Stomach (tissue), 9 donors: ENCODE measurements around the gene VSIG10L. TPM values are rescaled to one million over a fixed set of nuclear protein-coding genes. Genes with fewer than 3 reads are reported as not detected.

Experiments used
- DNase-seq, 2 donors: peaks; one replicate each; pipeline versions ENCODE4 v3.0.0 to v3.0.0-alpha.2; 2013 to 2019
- H3K27ac ChIP-seq, 5 donors: fragments of 200-600 bp in 4 of 5; sonication (generic) in 4 of 5; one replicate each; pipeline ENCODE4 v1.5.1; 2013 to 2019; ENCODE audit warnings: mild to moderate bottlenecking in 1 of 5, moderate library complexity in 1 of 5
- H3K27me3 ChIP-seq, 3 donors: fragments of 200-600 bp; sonication (generic); one replicate each; pipeline ENCODE4 v1.5.1; 2017 to 2019; ENCODE audit warnings: mixed run types in 1 of 3
- H3K36me3 ChIP-seq, 4 donors: fragments of 200-600 bp; sonication (generic); 1 replicate in 3 of 4; 2 replicates in 1 of 4; pipeline ENCODE4 v1.5.1; 2016 to 2019
- H3K4me1 ChIP-seq, 4 donors: fragments of 200-600 bp; sonication (generic); one replicate each; pipeline ENCODE4 v1.5.1; 2016 to 2019
- H3K4me3 ChIP-seq, 4 donors: fragments of 200-600 bp; sonication (generic) in 3 of 4; one replicate each; pipeline ENCODE4 v1.5.1; 2016 to 2019; ENCODE audit warnings: mild to moderate bottlenecking in 1 of 4
- H3K9me3 ChIP-seq, 4 donors: fragments of 200-600 bp; sonication (generic); one replicate each; pipeline ENCODE4 v1.5.1; 2016 to 2019
- CTCF ChIP-seq, 7 experiments: fragments of 450-650 bp in 4 of 7; fragments of 200-600 bp in 3 of 7; sonication (generic) in 3 of 7; IDR thresholded peaks; one replicate each; pipeline ENCODE4 v1.5.1; 2016 to 2019; ENCODE audit warnings: antibody characterized with exemption in 7 of 7, control low read depth in 2 of 7, mild to moderate bottlenecking in 1 of 7
- EP300 ChIP-seq: sonication (generic); formaldehyde crosslinking; IDR thresholded peaks from one replicate; pipeline ENCODE4 v1.6.1; 2017; ENCODE audit warnings: antibody characterized with exemption
- POLR2A ChIP-seq, 4 donors: fragments of 450-650 bp; IDR thresholded peaks; one replicate each; pipeline ENCODE4 v1.6.1; 2016; ENCODE audit warnings: antibody characterized with exemption in 4 of 4, control low read depth in 2 of 4, mild to moderate bottlenecking in 1 of 4, moderate library complexity in 1 of 4
- POLR2AphosphoS5 ChIP-seq, 3 donors: sonication (generic); formaldehyde crosslinking; IDR thresholded peaks; one replicate each; pipeline ENCODE4 v1.6.1; 2016; ENCODE audit warnings: antibody characterized with exemption in 3 of 3
- WGBS, 5 donors: extraction: QIAGEN DNeasy Blood & Tissue Kit in 3 of 5; methylation state at CpG; one replicate each; pipeline versions ENCODE4 v1.1.5 to v1.1.7; 2013 to 2018; 5-methylcytosine and 5-hydroxymethylcytosine counted together
- intact Hi-C: fragments of 100-400 bp; cut with DNase I; formaldehyde crosslinking; loops from one replicate; pipeline ENCODE4 v1.15.1; 2023; ENCODE audit warnings: low total_unique reads
- polyA plus RNA-seq, 3 donors: library from polyadenylated mRNA; stranded (reverse); fragments of 200-250 nt; gene quantifications; one replicate each; pipeline ENCODE4 v1.2.3, GENCODE V29; 2013
- total RNA-seq, 5 donors: library from RNA; depleted of rRNA; stranded (reverse); fragments of >200 nt; gene quantifications; one replicate each; pipeline versions ENCODE4 v1.1.0 to v1.2.3, GENCODE V29; 2014 to 2016
- donor health status: healthy with polysubstance abuse.
- donor health status: Bipolar disorder and iron deficiency.
- donor health status: healthy.

The VSIG10L gene
- total and polyA plus RNA-seq, 8 donors, result 0.29 to 39.6 (median 1.1) TPM; not detected in 3

DNA sequence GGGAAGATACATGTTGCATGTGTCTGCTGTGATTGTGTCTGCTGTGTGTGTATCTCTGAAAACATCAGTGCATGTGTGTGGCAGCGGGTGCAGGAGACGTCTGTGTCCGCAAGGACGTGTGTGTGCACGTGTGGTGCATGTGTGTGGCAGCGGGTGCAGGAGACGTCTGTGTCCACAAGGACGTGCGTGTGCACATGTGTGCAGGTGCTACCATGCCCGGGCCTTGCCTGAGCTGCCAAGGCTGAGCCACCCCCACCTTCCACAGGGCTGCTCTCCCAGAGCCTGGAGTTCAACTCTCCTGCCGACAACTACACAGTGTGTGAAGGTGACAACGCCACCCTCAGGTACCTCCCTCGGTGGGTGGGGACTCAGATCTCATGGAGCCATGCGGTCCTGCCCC is 20.1 kb downstream of the VSIG10L start:
- intact Hi-C loops, result no loop called here
- peaks cover 0 to 4% (median 2%) of the 10 kb centered on the region in 4 donors for H3K4me1 ChIP-seq
- peaks cover 0 to 79% (median 18%) of the 10 kb centered on the region in 3 donors for H3K27me3 ChIP-seq
- no peak for DNase-seq
- WGBS, 5 donors, result 63 to 83% (median 70%) methylated on average over 9 to 14 of the region's 14 CpGs
- no peaks in the 10 kb centered on the region for H3K9me3 ChIP-seq
- H3K4me3 ChIP-seq, result no peak overlapping the region
- H3K27ac ChIP-seq, result no peak overlapping the region
- H3K36me3 ChIP-seq, result no peaks in the 10 kb centered on the region
- TF ChIP-seq CTCF (IDR thresholded peaks at IDR 0.05), result no peak
- TF ChIP-seq EP300, result no peak
- no peak for TF ChIP-seq POLR2A (IDR thresholded peaks at IDR 0.05)
- no peak for TF ChIP-seq POLR2AphosphoS5 (IDR thresholded peaks at IDR 0.05)

GRCh38 chr19:51320280-51320657 is 21.7 kb downstream of the VSIG10L start:
- no peak for TF ChIP-seq EP300
- no peak for TF ChIP-seq POLR2A (IDR thresholded peaks at IDR 0.05)
- no peak for TF ChIP-seq POLR2AphosphoS5 (IDR thresholded peaks at IDR 0.05)
- TF ChIP-seq CTCF (IDR thresholded peaks at IDR 0.05), result no peak
- no peaks in the 10 kb centered on the region for H3K36me3 ChIP-seq
- no peaks in the 10 kb centered on the region for H3K4me1 ChIP-seq
- intact Hi-C loops, result no loop called here
- no peak overlapping the region for H3K27ac ChIP-seq
- peaks cover 0 to under 1% (median 0%) of the 10 kb centered on the region in 4 donors for H3K9me3 ChIP-seq
- peak in 1 of 2 donors; percentile 70 for DNase-seq
- peaks cover 0 to 68% (median 4%) of the 10 kb centered on the region in 3 donors for H3K27me3 ChIP-seq
- 23 to 43% (median 34%) methylated on average over 10 to 14 of the region's 14 CpGs for WGBS, 5 donors
- no peak overlapping the region for H3K4me3 ChIP-seq

GRCh38 chr19:51319649-51320279 is 22.2 kb downstream of the VSIG10L start:
- H3K27ac ChIP-seq, result no peak overlapping the region
- no peaks in the 10 kb centered on the region for H3K36me3 ChIP-seq
- H3K4me3 ChIP-seq, result no peak overlapping the region
- WGBS, 5 donors, result 69 to 79% (median 73%) methylated on average over 5 to 14 of the region's 14 CpGs
- DNase-seq, result no peak
- intact Hi-C loops, result no loop called here
- TF ChIP-seq POLR2A (IDR thresholded peaks at IDR 0.05) (no peak), POLR2AphosphoS5 (IDR thresholded peaks at IDR 0.05) (no peak), CTCF (IDR thresholded peaks at IDR 0.05) (no peak), EP300 (no peak)
- H3K4me1 ChIP-seq, result no peaks in the 10 kb centered on the region
- H3K9me3 ChIP-seq, result peaks cover 0 to 5% (median under 1%) of the 10 kb centered on the region in 4 donors
- peaks cover 0 to 69% (median 4%) of the 10 kb centered on the region in 3 donors for H3K27me3 ChIP-seq

- TF ChIP-seq CTCF (IDR thresholded peaks at IDR 0.05), result no peak
- TF ChIP-seq POLR2AphosphoS5 (IDR thresholded peaks at IDR 0.05), result no peak
- no peak for TF ChIP-seq EP300
- no peak for TF ChIP-seq POLR2A (IDR thresholded peaks at IDR 0.05)
- Histone ChIP-seq H3K4me3 (no peak overlapping the region), H3K9me3 (peaks cover 0 to 12% (median 3%) of the 10 kb centered on the region in 4 donors), H3K4me1 (no peaks in the 10 kb centered on the region), H3K27ac (no peak overlapping the region), H3K36me3 (no peaks in the 10 kb centered on the region), H3K27me3 (peaks cover 0 to 72% (median under 1%) of the 10 kb centered on the region in 3 donors)
- intact Hi-C loops, result no loop called here
- DNase-seq, result no peak
- WGBS, 5 donors, result 69 to 74% (median 72%) methylated on average over 12 to 23 of the region's 23 CpGs
Measured at GRCh38 chr19:51318687-51319648, 23.0 kb downstream of the VSIG10L start.
